ENCODE measurements around the gene BNIP2.

DNA sequence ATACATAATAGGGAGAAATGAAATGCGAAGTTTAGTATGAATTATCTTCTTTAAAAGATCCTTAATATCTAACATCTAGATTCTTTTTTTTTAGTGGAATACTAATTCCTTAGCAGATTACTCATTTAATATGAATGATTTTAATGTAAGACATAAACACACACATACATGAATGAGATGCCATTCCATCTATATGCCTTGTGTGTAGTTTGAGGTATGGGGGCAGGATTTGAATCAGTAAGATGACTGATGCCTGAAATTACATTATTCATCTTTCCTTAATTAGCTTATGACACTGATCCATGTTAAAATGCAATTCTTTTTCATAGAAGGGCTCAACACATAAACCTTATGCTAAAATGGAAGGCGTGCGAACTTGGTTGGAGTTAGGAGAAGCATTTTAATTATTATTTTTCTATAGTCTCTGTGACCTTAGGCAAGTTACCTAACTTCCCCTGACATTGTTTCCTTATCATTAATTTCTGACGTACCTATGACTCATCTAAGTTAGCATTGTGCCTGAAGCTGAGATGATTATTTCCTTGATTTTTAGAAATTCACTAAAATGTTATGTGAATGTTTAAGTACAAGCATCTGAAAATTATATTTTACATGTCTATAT, 10.8 kb upstream of the BNIP2 start:
- TF ChIP-seq POLR2AphosphoS5 (IDR thresholded peaks at IDR 0.05) (no peak), POLR2A (IDR thresholded peaks at IDR 0.05) (no peak), EP300 (IDR thresholded peaks at IDR 0.05; ENCODE audit: low read depth) (no peak)
- TF ChIP-seq, protein P1, sequence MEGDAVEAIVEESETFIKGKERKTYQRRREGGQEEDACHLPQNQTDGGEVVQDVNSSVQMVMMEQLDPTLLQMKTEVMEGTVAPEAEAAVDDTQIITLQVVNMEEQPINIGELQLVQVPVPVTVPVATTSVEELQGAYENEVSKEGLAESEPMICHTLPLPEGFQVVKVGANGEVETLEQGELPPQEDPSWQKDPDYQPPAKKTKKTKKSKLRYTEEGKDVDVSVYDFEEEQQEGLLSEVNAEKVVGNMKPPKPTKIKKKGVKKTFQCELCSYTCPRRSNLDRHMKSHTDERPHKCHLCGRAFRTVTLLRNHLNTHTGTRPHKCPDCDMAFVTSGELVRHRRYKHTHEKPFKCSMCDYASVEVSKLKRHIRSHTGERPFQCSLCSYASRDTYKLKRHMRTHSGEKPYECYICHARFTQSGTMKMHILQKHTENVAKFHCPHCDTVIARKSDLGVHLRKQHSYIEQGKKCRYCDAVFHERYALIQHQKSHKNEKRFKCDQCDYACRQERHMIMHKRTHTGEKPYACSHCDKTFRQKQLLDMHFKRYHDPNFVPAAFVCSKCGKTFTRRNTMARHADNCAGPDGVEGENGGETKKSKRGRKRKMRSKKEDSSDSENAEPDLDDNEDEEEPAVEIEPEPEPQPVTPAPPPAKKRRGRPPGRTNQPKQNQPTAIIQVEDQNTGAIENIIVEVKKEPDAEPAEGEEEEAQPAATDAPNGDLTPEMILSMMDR (IDR thresholded peaks at IDR 0.05) = no peak

Data from transverse colon (tissue), 4 donors.